CD4-positive, alpha-beta T cell treated with Interleukin-4 for 1 hour (primary cell): Measurements from ENCODE around the gene NOP14.

Experiments used
- DNase-seq, 2 donors: peaks; one replicate each; pipeline ENCODE4 v3.0.0-alpha.2; 2020 to 2022

The NOP14 gene

DNA sequence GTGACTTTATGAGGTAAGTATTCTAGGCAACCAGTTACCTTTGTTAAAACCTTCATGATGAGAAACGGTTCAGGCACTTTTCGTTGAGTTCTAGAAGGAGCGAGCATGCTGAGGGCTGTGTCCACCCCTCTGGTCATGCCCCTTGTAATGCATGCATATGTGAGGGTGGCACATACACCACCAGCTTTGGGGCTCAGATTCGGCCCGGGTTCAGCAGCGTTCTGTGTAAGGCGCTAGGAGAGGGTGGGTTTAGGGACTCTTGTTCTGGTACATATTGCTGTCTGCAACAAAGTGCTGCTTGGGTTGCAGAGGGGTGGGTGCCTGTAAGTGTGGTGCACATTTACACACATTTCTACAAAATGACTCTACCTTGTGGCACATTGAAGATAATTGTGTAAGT, 54.5 kb downstream of the NOP14 start:
- DNase-seq = no peak

DNA sequence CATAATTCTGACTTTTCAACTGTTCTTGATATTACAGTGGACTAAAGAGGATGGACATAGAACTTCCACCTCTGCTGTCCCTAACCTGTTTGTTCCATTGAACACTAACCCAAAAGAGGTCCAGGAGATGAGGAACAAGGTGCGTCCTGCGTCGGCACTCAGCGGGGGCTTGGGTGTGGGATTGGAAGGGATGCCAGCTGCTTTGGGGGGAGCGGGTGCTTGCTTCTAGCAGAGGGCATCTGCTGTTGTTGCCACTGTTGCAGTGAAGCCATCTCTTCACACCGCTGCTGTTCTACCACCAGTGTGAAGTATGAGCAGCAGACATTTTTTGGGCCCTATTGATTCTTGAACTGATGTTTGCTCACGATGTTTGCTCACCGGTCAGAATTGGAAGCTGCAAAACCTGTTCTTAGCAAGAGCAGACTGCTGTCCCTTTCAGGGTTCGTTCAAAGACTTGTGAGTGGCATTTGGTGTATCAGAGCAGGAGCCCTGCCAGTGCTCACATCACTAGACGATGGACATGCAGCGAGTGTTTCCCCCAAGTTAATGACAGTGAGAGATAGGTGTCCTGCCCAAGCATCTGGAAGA, 55.4 kb downstream of the NOP14 start:
- DNase-seq = no peak

DNA sequence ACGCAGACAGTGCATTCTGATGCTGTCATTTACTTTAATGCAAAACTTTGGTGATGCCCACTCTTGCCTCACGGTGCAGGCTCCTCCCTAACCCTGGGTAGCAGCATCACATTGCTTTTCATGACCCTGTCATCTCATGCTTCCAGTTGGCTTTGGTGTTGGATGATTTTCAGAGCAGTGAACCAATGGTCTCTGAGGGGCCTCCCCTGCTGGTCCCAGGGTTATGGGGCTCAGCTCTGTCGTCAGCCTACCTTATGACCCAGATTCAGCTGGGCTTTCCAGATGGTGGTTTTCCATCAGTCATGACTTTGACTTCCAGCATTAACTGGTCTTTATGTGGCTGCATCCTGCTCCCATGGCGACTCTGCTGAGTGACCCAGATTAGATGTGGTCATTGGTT, 56.0 kb downstream of the NOP14 start:
- DNase-seq = no peak

DNA sequence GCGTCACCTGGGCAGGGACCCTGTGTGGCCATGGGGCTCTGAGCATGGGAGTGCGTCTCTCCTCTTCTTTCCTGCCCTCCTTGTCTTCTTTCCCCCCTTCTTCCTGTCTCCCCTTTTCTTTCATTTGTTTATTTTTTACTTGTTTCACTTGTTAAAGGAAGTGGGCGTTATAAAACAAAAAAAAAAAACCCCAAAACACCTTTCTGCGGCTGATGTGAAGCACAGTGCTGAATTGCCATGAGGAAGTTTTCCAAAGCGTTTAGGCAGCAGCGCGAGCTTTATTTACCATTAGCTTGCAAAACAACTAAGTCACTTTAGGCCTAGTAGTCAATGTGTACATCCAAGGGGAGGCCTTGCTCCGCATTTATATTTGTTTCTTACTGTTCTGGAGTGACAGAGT, 57.0 kb downstream of the NOP14 start:
- DNase-seq = no peak

DNA sequence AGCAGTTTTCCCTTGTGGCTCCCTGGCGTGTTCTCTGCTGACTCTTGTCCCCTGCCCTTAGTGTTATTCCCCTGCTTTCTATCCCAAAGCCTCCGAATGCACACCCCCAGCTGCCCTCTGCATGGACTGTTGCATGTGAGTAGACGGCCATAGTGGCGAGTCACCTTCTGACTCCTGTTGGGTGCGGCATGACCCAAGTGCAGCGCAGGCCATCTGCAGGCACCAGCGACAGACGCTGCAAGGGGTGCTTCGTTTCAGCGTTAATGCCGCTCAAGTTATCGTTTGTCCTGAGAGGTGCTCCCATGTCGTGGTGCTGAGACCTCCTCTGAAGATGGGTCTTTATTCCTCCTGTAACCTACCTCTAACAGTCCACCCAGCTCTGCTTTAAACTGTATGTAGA, 57.7 kb downstream of the NOP14 start:
- DNase-seq = no peak

DNA sequence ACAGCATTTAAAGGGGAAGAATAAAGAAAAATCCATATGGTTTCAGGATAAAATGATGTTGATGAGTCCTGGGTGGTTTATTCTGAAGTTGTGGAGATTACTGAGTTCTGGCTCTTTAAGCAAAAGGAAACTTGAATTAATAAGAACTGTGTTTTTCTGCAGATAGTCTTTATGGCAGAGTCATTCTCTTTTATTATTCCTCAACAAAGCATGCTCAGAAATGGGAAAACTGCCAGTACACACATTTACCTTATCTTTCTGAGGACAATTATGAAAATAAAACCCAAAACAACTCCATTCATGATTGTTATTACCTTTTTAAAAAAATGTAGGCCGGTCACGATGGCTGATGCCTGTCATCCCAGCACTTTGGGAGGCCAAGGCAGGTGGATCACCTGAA, 61.1 kb downstream of the NOP14 start:
- DNase-seq = no peak

DNA sequence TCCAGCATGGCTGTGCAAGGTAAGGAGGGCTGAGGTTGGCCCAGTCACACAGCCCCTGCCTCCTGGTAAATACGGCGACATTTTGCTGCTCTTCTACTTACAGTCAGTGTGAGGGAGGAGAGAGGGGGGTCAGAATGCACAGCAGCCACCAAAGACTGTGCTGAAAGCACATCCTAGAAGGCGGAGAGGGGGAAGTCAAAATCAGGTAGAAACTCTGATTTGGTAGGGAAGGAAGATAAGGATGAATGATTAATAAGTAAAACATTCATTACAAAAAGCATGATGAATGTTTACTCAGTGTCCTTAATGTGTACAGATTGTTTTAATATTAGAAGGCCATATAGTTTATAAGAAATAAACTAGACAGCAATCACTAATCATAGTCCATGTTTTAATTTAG, 62.0 kb downstream of the NOP14 start:
- DNase-seq = no peak

DNA sequence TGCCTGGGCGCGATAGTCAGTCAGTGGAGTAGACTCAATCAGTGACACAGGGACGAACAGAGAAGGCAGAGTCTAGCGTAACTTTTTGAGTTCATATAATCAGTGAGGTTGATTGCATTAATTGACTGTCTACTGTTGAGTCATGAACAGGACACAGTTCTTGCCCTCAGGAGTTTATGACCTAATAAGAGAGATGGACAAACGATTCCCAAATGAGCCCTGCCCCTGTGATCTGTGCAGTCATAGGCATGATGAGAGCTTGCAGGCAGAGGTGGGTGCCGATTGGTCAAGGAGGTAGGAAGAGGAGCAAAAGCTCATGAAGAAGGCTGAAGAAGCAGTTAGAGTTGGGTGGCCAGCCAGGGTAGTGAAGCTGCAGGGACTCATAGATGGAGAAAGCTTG, 62.5 kb downstream of the NOP14 start:
- DNase-seq = no peak

DNA sequence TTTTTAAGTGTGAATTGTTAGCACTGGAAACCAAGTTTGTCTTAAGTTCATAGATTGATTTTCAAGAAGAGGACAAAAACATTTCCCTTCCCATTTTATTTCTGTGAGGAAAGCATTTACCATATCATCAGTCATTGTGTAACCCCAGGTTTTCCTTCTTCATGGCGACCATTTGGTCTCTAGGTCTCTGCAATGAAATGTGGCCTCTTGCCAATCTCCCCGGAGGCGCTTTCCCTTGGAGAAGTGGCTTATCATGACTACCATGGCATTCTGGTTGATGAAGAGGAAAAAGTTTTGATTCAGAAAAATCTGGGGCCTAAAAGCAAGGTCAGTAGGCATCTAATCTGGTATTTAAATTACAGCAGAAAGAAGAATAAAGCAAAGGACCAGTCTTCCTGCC, 65.2 kb downstream of the NOP14 start:
- DNase-seq = no peak

DNA sequence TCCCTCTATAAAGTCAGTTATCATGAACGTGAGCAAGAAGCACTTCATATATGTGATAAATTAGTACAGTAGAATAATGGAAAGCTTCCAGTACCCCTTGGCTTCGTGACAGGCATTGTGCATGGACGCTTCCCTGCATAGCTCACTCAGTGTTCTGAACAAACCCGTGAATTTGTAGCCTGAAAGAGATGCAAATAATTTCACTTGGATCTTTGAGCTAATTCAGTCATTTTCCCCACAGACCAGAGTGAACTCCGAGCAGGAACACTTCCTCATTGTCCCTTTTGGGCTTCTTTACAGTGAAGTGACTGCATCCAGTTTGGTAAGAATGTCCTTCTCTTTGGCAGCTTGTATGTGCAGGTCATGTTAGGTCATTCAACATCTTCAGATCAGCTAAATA, 69.4 kb downstream of the NOP14 start:
- DNase-seq = no peak

DNA sequence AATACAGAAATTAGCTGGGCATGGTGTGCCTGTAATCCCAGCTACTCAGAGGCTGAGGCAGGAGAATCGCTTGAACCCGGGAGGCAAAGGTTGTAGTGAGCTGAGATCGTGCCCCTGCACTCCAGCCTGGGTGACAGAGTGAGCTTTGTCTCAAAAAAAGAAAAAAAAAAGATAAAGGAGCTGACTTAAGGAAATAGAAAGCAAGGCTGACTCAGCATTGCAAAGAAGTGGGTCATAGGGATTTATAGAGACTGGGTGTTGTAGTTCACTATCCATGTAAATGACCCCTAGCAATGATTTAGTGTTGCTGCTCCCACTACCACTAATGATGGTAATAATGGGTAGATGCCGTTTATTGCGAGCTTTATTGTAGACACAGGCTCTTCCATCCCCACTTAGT, 71.9 kb downstream of the NOP14 start:
- no peak for DNase-seq

DNA sequence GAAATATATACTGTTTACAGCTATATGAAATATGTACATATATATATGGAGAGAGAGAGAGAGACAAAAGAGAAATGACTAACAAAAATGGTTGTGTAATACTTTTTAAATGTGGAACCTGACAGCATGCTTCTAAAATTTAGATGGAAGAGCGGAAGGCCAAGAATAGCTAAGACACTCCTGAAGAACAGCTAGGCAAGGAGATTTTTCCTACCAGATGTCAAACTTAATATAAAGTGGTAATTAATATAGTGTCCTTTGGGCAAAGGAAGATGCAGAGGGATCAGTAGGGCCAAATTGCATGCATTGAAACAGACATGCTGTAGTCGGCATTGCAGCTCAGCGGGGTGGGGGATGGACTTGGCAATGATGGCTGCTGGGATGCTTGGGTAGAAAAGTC, 74.3 kb downstream of the NOP14 start:
- DNase-seq = no peak
